ENCODE data around the gene OR5H6. TPM values are rescaled to one million over a fixed set of nuclear protein-coding genes. Genes with fewer than 3 reads are reported as not detected.

Gene OR5H6
- polyA plus RNA-seq, 1 donor from 2014 or later, result not detected

DNA sequence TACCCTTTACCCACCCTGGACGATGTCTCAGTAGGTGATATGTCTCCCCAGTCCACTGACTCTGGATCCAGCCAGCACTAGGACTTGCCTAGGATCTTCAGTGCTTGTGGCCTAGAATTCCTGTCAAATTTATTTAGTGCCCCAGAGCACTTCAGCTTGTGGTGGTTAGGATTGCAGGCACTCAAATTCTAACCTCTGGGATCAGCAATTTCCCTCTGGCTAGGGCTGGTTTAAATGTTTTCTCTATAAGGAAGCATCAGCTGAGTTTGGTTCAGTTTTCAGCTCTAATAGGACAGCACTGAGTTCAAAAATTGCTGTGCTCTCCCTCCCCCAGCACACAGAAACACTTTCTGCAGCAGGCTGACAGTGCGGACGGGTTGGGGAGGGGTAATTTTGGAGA lies 8.1 kb downstream of the OR5H6 start:
- no peaks in the 10 kb centered on the region for H3K36me3 ChIP-seq (ENCODE audit: insufficient read depth, low read length)
- H3K9me2 ChIP-seq (ENCODE audit: insufficient read depth, low read length), result no peaks in the 10 kb centered on the region
- TF ChIP-seq, protein P1, sequence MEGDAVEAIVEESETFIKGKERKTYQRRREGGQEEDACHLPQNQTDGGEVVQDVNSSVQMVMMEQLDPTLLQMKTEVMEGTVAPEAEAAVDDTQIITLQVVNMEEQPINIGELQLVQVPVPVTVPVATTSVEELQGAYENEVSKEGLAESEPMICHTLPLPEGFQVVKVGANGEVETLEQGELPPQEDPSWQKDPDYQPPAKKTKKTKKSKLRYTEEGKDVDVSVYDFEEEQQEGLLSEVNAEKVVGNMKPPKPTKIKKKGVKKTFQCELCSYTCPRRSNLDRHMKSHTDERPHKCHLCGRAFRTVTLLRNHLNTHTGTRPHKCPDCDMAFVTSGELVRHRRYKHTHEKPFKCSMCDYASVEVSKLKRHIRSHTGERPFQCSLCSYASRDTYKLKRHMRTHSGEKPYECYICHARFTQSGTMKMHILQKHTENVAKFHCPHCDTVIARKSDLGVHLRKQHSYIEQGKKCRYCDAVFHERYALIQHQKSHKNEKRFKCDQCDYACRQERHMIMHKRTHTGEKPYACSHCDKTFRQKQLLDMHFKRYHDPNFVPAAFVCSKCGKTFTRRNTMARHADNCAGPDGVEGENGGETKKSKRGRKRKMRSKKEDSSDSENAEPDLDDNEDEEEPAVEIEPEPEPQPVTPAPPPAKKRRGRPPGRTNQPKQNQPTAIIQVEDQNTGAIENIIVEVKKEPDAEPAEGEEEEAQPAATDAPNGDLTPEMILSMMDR (IDR thresholded peaks at IDR 0.05; ENCODE audit: poor library complexity, severe bottlenecking), result no peak
- no peak for TF ChIP-seq POLR2AphosphoS5 (IDR thresholded peaks at IDR 0.05)
- no peak for TF ChIP-seq RAD21 (conservative IDR thresholded peaks at IDR 0.05)
- no peak for TF ChIP-seq TAF1 (IDR thresholded peaks at IDR 0.05; ENCODE audit: low read depth)
- TF ChIP-seq EZH2 (IDR thresholded peaks at IDR 0.05; ENCODE audit: borderline replicate concordance, insufficient read depth, low read length, poor library complexity, severe bottlenecking), result no peak
- TF ChIP-seq REST (IDR thresholded peaks at IDR 0.05; ENCODE audit: borderline replicate concordance), result no peak
- no peak for TF ChIP-seq EP300 (conservative IDR thresholded peaks at IDR 0.05; ENCODE audit: poor library complexity, severe bottlenecking)
- TF ChIP-seq MXI1 (conservative IDR thresholded peaks at IDR 0.05; ENCODE audit: poor library complexity, severe bottlenecking), result no peak
- TF ChIP-seq SMC3 (conservative IDR thresholded peaks at IDR 0.05; ENCODE audit: poor library complexity), result no peak
- H3K9me3 ChIP-seq (ENCODE audit: low read length), result no peaks in the 10 kb centered on the region
- H3K4me2 ChIP-seq (ENCODE audit: low read length), result no peak overlapping the region
- no peak overlapping the region for H3K4me3 ChIP-seq (ENCODE audit: low read length)
- no peak overlapping the region for H3K9ac ChIP-seq (ENCODE audit: low read length)
- H3K79me2 ChIP-seq (replicated peaks; ENCODE audit: insufficient read depth, low read length), result no peaks in the 10 kb centered on the region
- H3F3A ChIP-seq (ENCODE audit: insufficient read depth, low read length, poor library complexity, severe bottlenecking), result no peaks in the 10 kb centered on the region
- no peak overlapping the region for H2AFZ ChIP-seq (ENCODE audit: low read depth, low read length)
- H3K27me3 ChIP-seq (ENCODE audit: insufficient read depth, low read depth, low read length), result no peaks in the 10 kb centered on the region
- H4K20me1 ChIP-seq (ENCODE audit: insufficient read depth), result no peaks in the 10 kb centered on the region
- no peak overlapping the region for H3K27ac ChIP-seq (ENCODE audit: low read length)

DNA sequence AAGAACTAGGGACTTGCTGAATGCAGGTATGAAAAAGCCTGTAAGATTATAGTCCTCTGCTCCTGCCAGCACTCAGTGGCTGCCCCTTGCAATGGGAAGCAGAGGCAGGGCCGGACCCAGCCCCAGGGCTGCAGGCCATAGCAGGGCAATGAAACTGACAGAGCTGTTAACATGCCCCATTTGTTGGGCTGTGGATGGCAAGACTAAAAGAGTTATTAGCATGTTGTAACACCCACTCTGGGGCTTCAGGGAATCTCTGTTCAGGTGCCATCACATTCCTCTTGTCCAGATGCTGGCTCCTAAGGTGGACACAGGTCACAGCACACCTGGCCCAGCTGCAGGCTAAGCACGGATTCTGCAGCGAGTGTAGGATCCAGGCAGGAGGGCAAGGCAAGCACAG lies 10.9 kb downstream of the OR5H6 start:
- H3K36me3 ChIP-seq (ENCODE audit: insufficient read depth, low read length), result no peaks in the 10 kb centered on the region
- H4K20me1 ChIP-seq (ENCODE audit: insufficient read depth), result no peaks in the 10 kb centered on the region
- no peaks in the 10 kb centered on the region for H3K79me2 ChIP-seq (replicated peaks; ENCODE audit: insufficient read depth, low read length)
- no peak overlapping the region for H2AFZ ChIP-seq (ENCODE audit: low read depth, low read length)
- H3K9me2 ChIP-seq (ENCODE audit: insufficient read depth, low read length), result no peaks in the 10 kb centered on the region
- no peak overlapping the region for H3K27ac ChIP-seq (ENCODE audit: low read length)
- no peak for TF ChIP-seq EZH2 (IDR thresholded peaks at IDR 0.05; ENCODE audit: borderline replicate concordance, insufficient read depth, low read length, poor library complexity, severe bottlenecking)
- no peaks in the 10 kb centered on the region for H3K9me3 ChIP-seq (ENCODE audit: low read length)
- H3K4me2 ChIP-seq (ENCODE audit: low read length), result no peak overlapping the region
- no peaks in the 10 kb centered on the region for H3K27me3 ChIP-seq (ENCODE audit: insufficient read depth, low read depth, low read length)
- no peak overlapping the region for H3K4me3 ChIP-seq (ENCODE audit: low read length)
- no peaks in the 10 kb centered on the region for H3F3A ChIP-seq (ENCODE audit: insufficient read depth, low read length, poor library complexity, severe bottlenecking)
- H3K9ac ChIP-seq (ENCODE audit: low read length), result no peak overlapping the region

GRCh38 chr3:98282205-98282604 lies 18.2 kb downstream of the OR5H6 start, which contains the start of gene OR5H2:
Gene OR5H2, plus strand, starts transcription at chr3:98282505. Its CDS starts 398 bp downstream, at chr3:98282903.
- Histone ChIP-seq H3K27me3 (ENCODE audit: insufficient read depth, low read depth, low read length) (no peaks in the 10 kb centered on the region), H3F3A (ENCODE audit: insufficient read depth, low read length, poor library complexity, severe bottlenecking) (no peaks in the 10 kb centered on the region), H3K9me3 (ENCODE audit: low read length) (no peaks in the 10 kb centered on the region), H3K27ac (ENCODE audit: low read length) (no peak within 1 kb of the TSS), H4K20me1 (ENCODE audit: insufficient read depth) (no peaks in the 10 kb centered on the region), H3K36me3 (ENCODE audit: insufficient read depth, low read length) (no peaks in the 10 kb centered on the region), H3K79me2 (replicated peaks; ENCODE audit: insufficient read depth, low read length) (no peaks in the 10 kb centered on the region), H3K9me2 (ENCODE audit: insufficient read depth, low read length) (no peaks in the 10 kb centered on the region), H2AFZ (ENCODE audit: low read depth, low read length) (no peak within 1 kb of the TSS), H3K4me3 (ENCODE audit: low read length) (no peak within 1 kb of the TSS), H3K9ac (ENCODE audit: low read length) (no peak within 1 kb of the TSS), H3K4me2 (ENCODE audit: low read length) (no peak within 1 kb of the TSS)
- no peak for TF ChIP-seq POLR2AphosphoS5 (IDR thresholded peaks at IDR 0.05)
- no peak for TF ChIP-seq REST (IDR thresholded peaks at IDR 0.05; ENCODE audit: borderline replicate concordance)
- no peak for TF ChIP-seq EZH2 (IDR thresholded peaks at IDR 0.05; ENCODE audit: borderline replicate concordance, insufficient read depth, low read length, poor library complexity, severe bottlenecking)
- TF ChIP-seq TAF1 (IDR thresholded peaks at IDR 0.05; ENCODE audit: low read depth), result no peak
- no peak for TF ChIP-seq SMC3 (conservative IDR thresholded peaks at IDR 0.05; ENCODE audit: poor library complexity)
- no peak for TF ChIP-seq EP300 (conservative IDR thresholded peaks at IDR 0.05; ENCODE audit: poor library complexity, severe bottlenecking)
- no peak for TF ChIP-seq RAD21 (conservative IDR thresholded peaks at IDR 0.05)
- TF ChIP-seq MXI1 (conservative IDR thresholded peaks at IDR 0.05; ENCODE audit: poor library complexity, severe bottlenecking), result no peak
- TF ChIP-seq, protein P1 (IDR thresholded peaks at IDR 0.05; ENCODE audit: poor library complexity, severe bottlenecking), result no peak

Data from neural cell (in vitro differentiated cells).